Measurements from ENCODE around the gene RSBN1L. TPM values are rescaled to one million over a fixed set of nuclear protein-coding genes. Genes with fewer than 3 reads are reported as not detected.
A peak's percentile ranks its signal among the peaks of the same experiment; 100 is the strongest.
"Not testable (repeated sequence)": the region's sequence is repeated elsewhere in the genome, so short reads cannot be mapped to it uniquely, and the experiment has no call there.

RSBN1L gene
- total RNA-seq (2014; rRNA removed; shearing (Covaris generic)): 12.2 and 24.4 TPM in 2 replicates

DNA sequence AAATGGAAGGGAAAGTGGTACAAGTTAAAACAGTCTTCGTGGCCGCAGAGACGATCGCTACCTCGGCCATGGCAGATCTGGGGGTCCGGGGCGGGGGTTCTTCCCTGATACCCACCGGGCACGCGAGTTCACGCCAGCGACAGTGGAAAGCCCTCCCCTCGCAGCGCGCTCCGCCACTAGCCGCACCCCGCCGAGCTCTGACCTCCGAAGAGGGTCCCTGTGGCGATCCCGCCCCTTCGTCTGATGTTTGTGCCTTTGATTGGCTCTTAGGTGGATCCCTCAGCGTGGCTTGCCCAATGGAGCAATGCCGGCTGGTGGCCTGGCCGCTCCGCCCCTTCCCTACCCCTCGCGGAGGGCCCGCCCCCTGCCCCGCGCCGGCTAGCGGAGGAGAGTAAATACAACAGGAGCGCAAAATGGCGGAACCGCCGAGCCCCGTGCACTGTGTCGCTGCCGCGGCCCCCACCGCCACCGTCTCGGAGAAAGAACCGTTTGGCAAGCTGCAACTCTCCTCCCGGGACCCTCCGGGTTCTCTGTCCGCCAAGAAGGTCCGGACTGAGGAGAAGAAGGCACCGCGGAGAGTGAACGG is at the start of gene RSBN1L:
RSBN1L (plus strand) TSS at position 403 of the 586 bp plus-strand sequence; CDS start at position 414, 11 bp downstream.
- DNase-seq (ENCODE audit: low read depth): peak; percentile 98

DNA sequence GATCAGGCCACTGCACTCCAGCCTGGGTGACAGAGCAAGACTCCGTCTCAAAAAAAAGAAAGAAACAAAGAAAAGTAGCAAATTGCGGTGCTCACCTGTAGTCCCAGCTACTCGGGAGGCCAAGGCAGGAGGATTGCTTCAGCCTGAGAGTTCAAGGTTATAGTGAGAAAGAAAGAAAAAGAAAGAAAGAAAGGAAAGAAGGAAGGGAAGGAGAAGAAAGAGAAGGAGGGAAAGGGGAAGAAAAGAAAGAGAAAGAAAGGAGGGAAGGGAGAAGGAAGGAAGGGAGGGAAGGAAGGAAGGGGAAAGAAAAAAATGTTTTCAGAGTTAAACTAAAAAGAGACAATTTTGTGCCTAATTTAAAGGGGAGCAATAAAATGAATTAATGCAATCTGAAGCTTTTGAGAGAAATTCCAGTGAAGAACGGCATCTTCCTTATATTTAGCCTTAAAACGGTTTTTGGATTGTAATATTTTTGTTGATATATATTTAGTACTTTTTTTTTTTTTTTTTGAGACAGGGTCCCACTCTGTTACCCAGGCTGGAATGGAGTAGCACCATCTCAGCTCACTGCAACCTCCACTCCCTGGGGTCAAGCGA is 47.4 kb upstream of the RSBN1L start:
- DNase-seq (ENCODE audit: low read depth): no peak

DNA sequence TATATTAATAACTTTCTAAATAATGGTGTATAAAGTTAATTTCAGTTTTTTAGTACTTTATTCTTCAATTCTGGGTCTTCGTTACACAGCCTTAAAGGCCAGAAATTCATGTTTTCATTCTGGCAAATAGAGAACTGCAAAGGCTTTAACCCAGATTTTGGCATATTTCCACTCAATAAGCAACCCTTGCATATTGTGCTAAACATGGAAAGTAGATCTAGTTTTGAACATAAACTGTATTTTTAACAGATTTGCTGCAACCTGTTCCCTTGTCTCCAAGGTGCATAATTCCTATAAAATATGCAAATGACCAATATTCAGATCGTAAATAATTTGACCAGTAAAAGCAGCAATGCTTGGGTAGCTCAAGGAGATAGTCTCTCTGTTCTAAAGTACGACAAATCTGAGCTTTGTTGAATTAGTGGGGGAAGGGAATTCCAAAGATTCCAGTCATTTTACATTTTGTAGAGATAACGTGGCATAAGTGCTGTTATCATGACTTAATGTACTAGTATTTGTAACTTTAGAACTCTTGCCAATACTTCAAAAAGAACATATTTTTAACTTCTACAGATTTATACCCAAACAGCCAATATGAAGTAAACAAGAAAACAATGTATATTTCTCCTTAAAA is 46.4 kb upstream of the RSBN1L start:
- no peak for DNase-seq (ENCODE audit: low read depth)

DNA sequence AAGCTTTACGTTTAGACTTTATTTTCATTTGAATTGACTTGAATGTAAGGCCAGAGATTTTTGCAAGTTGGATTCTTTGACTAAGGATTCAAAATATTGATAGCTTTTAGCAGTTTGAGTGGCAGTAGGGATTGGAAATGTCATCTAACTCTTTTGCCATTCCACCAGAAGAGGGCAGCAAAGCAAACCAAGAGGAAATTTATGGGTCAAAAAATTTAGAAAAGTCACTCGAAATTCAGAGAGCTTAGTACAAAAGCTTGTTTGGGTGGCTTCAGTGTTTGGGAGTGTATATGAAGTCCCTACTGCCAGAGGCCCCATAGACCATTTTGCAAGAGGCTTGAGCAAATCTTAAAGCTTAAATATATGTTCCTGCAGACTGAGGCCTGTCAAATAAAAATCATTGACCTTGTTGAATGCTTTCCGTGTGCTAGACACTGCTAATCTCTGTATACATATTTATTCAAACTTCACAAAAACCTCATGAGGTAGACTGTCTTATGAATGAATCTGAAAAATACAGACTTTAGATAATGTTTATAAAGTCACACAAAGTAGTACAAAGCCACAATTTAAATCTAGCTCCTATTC is 44.6 kb upstream of the RSBN1L start:
- peak; percentile 6 for DNase-seq (ENCODE audit: low read depth)

DNA sequence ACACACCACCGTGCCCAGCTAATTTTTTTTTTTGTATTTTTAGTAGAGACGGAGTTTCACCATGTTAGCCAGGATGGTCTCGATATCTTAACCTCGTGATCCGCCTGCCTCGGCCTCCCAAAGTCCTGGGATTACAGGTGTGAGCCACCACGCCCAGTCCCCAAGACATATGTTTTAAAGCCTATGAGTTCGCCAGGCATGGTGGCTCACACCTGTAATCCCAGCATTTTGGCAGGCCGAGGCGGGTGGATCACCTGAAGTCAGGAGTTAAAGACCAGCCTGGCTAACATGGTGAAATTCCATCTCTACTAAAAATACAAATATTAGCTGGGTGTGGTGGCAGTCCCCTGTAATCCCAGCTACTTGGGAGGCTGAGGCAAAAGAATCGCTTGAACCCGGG is 43.4 kb upstream of the RSBN1L start:
- DNase-seq (ENCODE audit: low read depth): not testable (repeated sequence)

DNA sequence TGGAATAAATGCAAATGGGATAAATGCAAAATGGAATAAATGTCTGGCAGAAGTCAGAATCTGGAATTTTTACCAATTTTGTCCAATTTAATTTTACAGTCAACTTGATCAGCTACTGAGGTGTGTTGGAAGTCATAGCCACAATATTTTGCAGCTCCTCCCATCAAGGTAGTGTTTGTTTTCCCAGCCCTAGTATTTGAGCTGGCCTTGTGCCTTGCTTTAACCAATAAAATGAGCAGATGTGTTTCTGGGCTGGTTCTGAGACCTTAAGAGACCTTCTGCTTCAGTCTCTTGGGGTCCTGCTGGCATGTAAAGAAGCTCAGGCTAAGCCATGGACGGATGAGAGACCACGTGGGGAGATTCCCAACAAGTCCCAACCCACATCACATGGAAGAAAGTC is 42.7 kb upstream of the RSBN1L start:
- no peak for DNase-seq (ENCODE audit: low read depth)

DNA sequence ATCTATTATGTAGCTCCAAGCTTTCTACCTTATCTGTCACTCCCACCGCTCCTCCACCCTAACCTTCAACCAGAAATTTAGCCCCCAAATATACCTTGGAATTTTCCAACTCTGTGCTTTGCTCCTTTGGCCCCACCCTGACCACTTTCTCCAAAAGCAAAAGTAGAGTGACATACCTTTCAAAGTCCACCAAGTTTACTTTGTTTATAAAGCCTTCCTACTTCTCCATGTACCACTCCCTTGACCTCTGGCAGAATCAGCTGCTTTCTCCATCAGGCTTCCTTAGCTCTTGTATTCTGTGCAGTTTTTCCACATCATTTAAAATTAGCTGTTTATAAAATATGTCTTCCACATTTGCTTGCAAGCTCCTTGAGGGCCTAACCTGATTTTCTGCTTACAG is 40.9 kb upstream of the RSBN1L start:
- no peak for DNase-seq (ENCODE audit: low read depth)

DNA sequence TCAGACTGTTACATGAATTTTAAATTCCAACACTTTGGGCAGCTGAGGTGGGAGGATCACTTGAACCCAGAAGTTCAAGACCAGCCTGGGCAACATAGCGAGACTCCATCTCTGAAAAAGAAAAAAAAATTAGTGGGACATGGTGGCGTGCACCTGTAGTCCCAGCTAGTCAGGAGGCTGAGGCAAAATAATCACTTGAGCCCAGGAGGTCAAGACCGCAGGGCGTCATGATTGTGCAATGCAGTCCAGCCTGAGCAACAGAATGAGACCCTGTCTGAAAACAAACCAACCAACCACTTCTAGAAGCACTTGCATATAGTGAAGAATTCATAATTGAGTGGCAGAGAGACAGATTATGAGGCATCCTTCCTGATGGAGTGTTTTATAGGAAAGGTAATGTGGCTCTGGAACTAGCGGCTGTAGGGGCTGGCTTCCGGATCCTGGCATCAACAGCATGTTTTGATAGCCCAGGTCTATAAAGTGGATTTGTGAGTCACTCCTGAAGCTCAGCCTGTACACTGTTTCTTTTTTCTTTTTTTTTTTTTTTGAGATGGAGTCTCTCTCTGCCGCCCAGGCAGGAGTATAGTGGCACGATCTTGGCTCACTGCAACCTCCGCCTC is 40.3 kb upstream of the RSBN1L start:
- DNase-seq (ENCODE audit: low read depth): peak; percentile 19

DNA sequence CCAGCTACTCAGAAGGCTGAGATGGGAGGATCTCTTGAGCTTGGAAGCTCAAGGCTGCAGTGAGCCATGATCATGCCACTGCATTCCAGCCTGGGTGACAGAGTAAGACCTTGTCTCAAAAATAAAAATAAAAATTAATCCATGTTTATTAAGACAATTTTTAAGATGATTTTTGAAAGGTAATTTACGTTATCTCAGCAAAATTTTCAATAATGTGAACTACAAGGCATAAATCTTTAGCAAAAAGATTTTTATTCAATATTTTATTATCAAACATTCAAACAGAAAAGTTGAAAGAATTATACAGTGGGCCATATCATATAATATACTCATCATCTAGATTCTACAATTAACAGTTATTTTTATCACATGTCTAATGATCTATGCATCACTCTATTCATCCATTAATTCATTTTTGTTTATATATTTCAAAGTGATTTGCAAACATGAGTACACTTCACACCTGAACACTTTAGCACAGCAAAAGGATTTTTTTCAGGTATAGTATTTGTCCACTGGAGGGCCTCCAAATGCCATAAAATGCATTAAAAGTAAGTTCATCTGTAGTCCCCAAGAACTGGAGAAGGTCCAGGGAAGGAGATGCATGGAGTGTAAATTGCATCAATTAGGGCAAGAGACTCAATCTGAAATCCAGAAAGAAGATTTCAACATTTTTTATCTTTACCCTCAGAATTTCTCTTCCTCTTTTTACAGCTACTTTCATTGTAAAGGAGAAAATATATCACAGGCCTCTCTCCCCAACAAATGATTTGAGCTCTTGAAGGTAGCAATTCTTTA is 38.6 kb upstream of the RSBN1L start:
- DNase-seq (ENCODE audit: low read depth): peak; percentile 11

DNA sequence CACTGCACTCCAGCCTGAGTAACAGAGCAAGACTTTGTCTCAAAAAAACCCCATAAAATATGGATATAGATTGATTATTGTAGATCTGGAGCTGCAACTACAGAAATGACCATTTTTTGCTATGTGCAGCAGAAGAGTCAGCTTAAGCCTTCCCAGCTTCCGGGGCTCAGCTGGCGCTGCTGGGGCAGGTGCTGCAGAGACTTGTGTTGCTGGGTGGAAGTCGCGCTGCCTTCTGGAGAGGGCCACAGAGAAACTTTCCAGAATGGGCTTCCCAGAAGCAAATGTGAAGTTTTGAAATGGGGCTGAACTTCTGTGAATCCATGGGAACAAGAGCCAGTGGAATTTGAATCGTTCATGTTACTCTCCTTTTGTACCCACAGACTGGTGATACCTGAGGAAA is 37.3 kb upstream of the RSBN1L start:
- DNase-seq (ENCODE audit: low read depth): no peak

DNA sequence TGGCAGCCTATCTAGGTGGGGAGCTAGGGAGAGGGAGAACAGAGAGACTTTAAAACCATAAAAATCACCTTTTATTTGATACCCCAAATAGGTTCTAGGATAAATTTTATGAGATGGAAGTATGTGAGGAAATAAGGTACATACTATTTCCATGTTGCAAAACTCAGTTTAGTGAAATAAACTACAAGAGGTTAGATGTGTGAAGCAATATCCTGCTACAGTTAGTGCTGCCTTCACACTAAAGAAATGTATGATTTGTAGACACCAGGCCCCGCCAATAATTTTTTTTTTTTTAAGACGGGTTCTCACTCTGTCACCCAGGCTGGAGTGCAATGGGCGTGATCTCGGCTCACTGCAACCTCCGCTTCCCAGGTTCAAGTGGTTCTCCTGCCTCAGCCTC is 34.4 kb upstream of the RSBN1L start:
- no peak for DNase-seq (ENCODE audit: low read depth)

DNA sequence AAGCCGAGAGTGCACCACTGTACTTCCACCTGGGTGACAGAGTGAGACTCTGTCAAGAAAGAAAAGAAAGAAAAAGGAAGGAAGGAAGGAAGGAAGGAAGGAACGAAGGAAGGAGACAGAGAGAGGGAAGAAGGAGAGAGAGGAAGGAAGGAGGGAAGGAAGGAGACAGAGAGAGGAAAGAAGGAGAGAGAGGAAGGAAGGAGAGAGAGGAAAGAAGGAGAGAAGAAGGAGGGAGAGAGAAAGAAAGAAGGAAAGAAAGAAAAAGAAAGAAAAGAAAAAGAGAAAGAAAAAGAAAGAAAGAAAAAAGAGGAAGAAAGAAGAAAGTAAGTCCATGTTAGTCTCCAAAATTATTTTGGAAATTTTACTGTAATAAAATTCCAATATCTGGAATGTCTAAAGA is 33.4 kb upstream of the RSBN1L start:
- no peak for DNase-seq (ENCODE audit: low read depth)

DNA sequence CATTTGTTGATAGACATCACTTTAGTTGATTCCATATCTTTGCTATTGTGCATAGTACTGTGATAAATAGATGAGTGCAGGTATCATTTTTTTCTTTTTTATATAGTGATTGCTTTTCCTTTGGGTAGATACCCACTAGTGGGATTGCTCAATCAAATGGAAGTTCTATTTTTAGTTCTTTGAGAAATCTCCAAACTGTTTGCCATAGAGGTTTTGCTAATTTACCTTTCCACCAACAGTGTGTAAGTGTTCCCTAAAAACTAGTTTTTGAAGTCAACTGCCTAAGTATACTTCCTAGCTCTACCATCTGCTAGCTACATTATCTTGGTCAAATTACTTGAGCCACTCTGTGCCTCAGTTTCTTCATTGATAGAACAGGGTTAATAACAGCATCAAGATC is 31.5 kb upstream of the RSBN1L start:
- DNase-seq (ENCODE audit: low read depth): no peak

DNA sequence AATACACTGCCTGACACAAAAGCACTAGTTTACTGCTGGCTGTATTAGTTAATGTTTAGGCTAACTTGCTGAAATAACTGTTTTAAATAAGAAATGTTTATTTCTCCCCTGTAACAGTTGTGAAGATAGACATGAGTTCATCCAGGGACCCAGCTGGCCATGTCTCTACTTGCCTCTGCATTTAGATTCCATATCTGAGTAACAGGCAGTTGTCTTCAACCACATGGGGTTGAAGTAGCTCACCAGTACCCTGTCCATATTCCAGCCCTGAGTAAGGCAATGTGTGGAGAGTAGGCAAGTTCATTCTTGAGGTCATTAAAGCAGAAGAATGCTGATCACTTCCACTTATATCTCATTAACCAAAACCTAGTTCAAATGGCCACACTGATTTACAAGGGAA is 31.1 kb upstream of the RSBN1L start:
- no peak for DNase-seq (ENCODE audit: low read depth)

DNA sequence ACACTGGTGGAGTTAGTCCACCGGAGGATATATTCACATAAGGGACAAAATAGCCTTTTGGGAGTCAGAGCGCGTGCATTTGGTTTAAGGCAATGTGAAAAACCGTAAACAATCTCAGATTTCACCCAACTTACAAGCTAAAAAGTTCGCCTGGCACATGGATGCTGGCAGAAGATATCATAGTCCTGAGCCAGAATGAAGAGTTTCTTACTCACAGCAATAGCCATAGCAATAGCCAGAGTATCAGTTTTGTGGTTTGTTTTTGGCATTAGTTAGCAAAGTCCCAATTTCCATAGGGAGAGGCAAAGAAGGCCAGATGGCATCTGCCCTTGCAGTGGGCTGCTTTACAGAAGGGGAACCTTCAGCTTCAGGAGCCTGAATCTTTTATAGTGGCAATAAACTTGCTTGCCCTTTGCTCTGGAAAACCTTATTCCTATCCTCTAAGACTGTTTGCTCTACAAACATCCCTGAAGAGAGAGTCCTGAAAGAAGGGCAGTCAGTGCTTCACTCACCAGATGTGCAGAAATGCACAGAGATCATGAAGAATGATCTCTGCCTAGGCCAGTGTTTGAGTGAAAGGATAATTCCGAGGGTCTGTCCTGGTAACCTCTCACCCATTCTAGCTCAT is 28.7 kb upstream of the RSBN1L start:
- no peak for DNase-seq (ENCODE audit: low read depth)

DNA sequence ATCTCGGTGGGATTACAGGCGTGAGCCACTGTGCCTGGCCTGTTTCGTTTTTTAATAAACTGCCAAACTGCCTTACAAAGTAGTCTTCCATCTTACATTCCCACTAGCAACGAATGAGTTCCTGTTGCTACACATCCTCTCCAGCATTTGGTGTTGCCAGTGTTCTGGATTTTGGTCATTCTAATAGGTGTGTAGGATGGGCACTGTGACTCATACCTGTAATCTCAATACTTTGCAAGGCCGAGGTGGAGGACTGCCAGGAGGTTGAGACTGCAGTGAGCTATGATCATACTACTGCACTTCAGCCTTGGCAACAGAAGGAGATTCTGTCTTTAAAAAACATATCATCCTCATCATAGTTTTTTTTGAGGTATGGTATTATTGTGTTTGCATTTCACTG is 21.4 kb upstream of the RSBN1L start:
- DNase-seq (ENCODE audit: low read depth): peak; percentile 55

DNA sequence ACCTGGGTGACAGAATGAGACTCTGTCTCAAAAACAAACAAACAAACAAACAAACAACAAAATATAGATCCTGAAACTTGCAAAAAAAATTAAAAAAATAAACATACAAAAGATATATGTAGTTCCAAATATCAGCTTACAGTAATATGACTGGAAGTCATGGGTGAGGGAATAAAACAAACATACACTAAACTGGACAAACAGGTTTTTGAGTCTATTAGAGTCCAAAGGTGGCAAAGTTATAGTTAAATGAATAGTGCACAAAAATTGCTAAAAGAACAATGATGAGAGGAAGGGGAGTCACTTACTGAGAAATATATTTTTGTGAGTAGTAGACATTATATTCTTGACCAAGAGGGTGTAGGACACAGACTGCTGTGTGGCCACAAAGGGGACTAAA is 16.7 kb upstream of the RSBN1L start:
- no peak for DNase-seq (ENCODE audit: low read depth)

DNA sequence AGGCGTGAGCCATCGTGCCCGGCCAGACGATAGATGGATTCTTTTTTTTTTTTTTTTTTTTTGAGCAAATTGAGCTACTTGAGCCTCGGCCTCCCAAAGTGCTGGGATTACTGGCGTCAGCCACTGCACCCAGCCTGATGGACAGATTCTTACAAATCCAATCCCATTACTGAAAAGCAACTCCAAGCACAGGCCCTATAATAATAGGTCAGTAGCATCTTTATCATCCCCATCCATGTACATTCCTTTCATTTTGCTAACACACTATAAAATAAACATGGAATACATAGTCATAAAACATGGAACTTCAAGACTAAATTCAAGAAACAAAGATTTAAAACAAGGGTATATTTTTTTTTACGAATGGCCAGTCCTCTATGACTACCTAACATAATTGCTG is 16.0 kb upstream of the RSBN1L start:
- DNase-seq (ENCODE audit: low read depth): no peak

DNA sequence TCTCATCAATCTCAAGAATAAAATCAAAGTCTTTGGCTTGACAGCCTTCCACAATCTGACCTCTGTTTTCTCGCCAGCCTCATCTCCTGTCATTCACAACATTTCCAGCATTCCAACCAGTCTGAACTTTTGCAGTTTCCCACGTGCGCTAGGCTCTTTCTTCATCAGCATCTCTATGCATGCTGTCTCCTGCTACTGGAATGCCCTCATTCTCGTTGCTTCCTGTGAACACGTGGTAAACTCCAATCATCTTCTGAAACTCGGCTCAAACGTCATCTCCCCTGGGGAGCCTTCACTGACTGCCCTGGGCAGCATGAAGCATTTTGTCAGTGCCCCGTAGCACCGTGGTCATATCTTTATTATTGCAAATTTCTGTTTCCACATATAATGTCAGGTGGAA is 12.2 kb upstream of the RSBN1L start:
- DNase-seq (ENCODE audit: low read depth): no peak

DNA sequence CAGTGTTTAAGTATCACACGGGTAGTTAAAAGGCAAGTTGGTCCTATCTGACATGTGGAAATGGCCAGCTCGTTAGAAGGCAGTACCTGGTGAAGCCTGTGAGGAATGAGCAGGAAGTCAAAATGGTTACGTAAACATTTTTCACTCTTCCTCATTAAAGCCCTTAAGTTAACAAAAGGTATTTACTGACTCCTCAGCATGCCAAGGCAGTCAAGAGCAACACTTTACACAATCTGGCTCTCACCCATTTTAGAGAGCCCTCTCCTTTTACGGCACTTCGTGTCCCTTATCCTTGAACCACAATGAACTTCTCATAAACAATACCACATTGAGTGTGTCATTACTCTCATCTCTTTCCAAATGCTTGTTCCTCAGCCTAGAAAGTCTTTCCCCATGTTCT is 11.0 kb upstream of the RSBN1L start:
- no peak for DNase-seq (ENCODE audit: low read depth)

DNA sequence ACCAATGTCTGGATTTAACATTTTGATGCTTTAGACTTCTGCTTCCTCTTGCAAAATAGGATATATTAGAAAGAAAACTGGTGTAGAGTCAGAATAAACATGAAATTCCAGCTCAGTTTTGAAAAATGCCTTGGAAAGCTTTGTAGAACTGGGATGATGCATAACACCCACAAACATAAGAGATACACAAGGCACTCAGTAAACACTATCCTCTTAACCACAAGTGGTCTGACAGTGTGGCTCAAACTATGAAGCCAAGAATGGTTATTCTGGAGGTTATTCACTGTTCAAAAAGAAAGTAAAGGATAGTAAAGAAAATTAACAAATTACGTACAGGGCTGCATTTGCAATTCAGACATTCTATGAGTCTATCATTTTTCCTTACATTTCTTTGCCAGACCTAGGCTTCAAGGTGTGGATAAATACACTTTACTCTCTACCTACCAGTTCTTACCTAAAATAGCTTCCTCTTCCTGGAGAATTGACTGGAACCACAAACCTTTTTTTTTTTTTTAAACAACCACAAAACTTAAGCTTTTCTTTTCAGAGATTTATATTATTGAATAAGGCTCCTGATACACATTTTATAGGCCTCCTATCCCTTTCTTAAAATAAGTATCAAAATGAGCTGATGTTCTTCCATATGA is 9.0 kb upstream of the RSBN1L start:
- no peak for DNase-seq (ENCODE audit: low read depth)

Measured in Daoy (cell line).